Naive thymus-derived CD4-positive, alpha-beta T cell (primary cell): ENCODE data around the gene RAD54L. TPM values are rescaled to one million over a fixed set of nuclear protein-coding genes. Genes with fewer than 3 reads are reported as not detected.

Experiments used
- ATAC-seq: fragments of 150-1000 bp; cut with Tn5 transposase; 2 replicates; pipeline ENCODE4 v1.10.0; 2021; ENCODE audit warnings: mild to moderate bottlenecking, moderate library complexity
- CTCF ChIA-PET: fragments of 350-600 bp; sonication (Branson Sonifier 250); formaldehyde crosslinking; loops from one replicate; lab custom pipeline; 2021; ENCODE audit warnings: antibody characterized with exemption; lab: Charles Lee
- POLR2A ChIA-PET: fragments of 350-600 bp; sonication (Branson Sonifier 250); formaldehyde crosslinking; loops from one replicate; lab custom pipeline; 2021; ENCODE audit warnings: antibody characterized with exemption, inconsistent platforms; lab: Charles Lee
- DNase-seq, 9 donors: peaks; one replicate each; pipeline versions ENCODE4 v3.0.0 to v3.0.0-alpha.2; 2020 to 2022; ENCODE audit warnings: mixed read lengths in 1 of 9
- H3K27ac ChIP-seq: one replicate; pipeline ENCODE4 v1.7.0; 2013; ENCODE audit warnings: mild to moderate bottlenecking, low read depth, low read length, moderate library complexity
- H3K27me3 ChIP-seq, 2 donors: one replicate each; pipeline ENCODE4 v1.7.0; 2013; ENCODE audit warnings: low read length in 2 of 2, mild to moderate bottlenecking in 2 of 2, moderate library complexity in 2 of 2; ENCODE audit not compliant: control insufficient read depth in 2 of 2, insufficient read depth in 2 of 2
- H3K36me3 ChIP-seq, 3 experiments: 1 replicate in 2 of 3; 2 replicates in 1 of 3; pipeline ENCODE4 v1.7.0; 2013; ENCODE audit warnings: low read length in 3 of 3, mild to moderate bottlenecking in 3 of 3, moderate library complexity in 1 of 3; ENCODE audit not compliant: insufficient read depth in 3 of 3, control insufficient read depth in 2 of 3
- H3K4me1 ChIP-seq, 2 donors: one replicate each; pipeline ENCODE4 v1.7.0; 2013; ENCODE audit warnings: low read length in 2 of 2, mild to moderate bottlenecking in 2 of 2, moderate library complexity in 1 of 2; ENCODE audit not compliant: control insufficient read depth in 2 of 2, insufficient read depth in 2 of 2
- H3K4me3 ChIP-seq: 2 replicates; pipeline ENCODE4 v1.7.0; 2013; ENCODE audit warnings: mild to moderate bottlenecking, low read length
- H3K9me3 ChIP-seq, 3 experiments: 1 replicate in 2 of 3; 2 replicates in 1 of 3; pipeline ENCODE4 v1.7.0; 2013; ENCODE audit warnings: low read length in 3 of 3; ENCODE audit not compliant: control insufficient read depth in 2 of 3
- H3K27ac Mint-ChIP-seq, 9 donors: one replicate each; pipeline ENCODE4 v1.8.0; 2020 to 2022; ENCODE audit warnings: mixed read lengths in 9 of 9, mild to moderate bottlenecking in 8 of 9, moderate library complexity in 5 of 9, inconsistent platforms in 2 of 9
- H3K27me3 Mint-ChIP-seq, 5 donors: one replicate each; pipeline ENCODE4 v1.8.0; 2021 to 2022; ENCODE audit warnings: mixed read lengths in 5 of 5, mild to moderate bottlenecking in 1 of 5
- H3K36me3 Mint-ChIP-seq, 5 donors: one replicate each; pipeline ENCODE4 v1.8.0; 2020 to 2022; ENCODE audit warnings: mixed read lengths in 5 of 5, mild to moderate bottlenecking in 3 of 5, inconsistent platforms in 1 of 5
- H3K4me1 Mint-ChIP-seq, 7 donors: one replicate each; pipeline ENCODE4 v1.8.0; 2020 to 2022; ENCODE audit warnings: mixed read lengths in 7 of 7, mild to moderate bottlenecking in 3 of 7, inconsistent platforms in 1 of 7
- H3K4me3 Mint-ChIP-seq, 10 donors: one replicate each; pipeline ENCODE4 v1.8.0; 2020 to 2022; ENCODE audit warnings: mild to moderate bottlenecking in 10 of 10, mixed read lengths in 10 of 10, moderate library complexity in 6 of 10, inconsistent platforms in 2 of 10
- H3K9me3 Mint-ChIP-seq, 11 donors: one replicate each; pipeline ENCODE4 v1.8.0; 2020 to 2022; ENCODE audit warnings: mixed read lengths in 11 of 11, mild to moderate bottlenecking in 4 of 11, inconsistent platforms in 1 of 11, moderate library complexity in 1 of 11
- intact Hi-C, 2 donors: fragments of 100-400 bp; cut with micrococcal nuclease; formaldehyde crosslinking; loops; one replicate each; pipeline ENCODE4 v1.15.1; 2023
- polyA plus RNA-seq, 2 donors: library from polyadenylated mRNA; unstranded; fragments of 300-500 nt; fragmentation: Illumina TruSeq; gene quantifications; one replicate each; pipeline ENCODE4 v1.2.3, GENCODE V29; 2021
- total RNA-seq, 6 experiments: library from RNA in 5 of 6; stranded (reverse) in 5 of 6; gene quantifications; 1 replicate in 5 of 6; 2 replicates in 1 of 6; pipeline ENCODE4 v1.2.3 and lab custom pipeline; 2021 to 2026

RAD54L gene
- total and polyA plus RNA-seq, 7 experiments from 2014 or later = 0.94 to 31.9 (median 1.7) TPM; not detected in 1

- ChIA-PET POLR2A (interaction anchor here (0.8 kb wide), 1 partner anchor 714 kb away, joined by 3 read pairs; no protein-coding TSS in a partner anchor), CTCF (interaction anchor here (0.6 to 1.0 kb wide), 4 partner anchors 13 to 556 kb away, joined by 3 to 5 read pairs (median 4); no protein-coding TSS in a partner anchor)
- Histone ChIP-seq H3K27ac (peak overlapping the region; percentile 98), H3K9me3 (no peaks in the 10 kb centered on the region), H3K36me3 (peaks cover 0 to 34% (median 9%) of the 10 kb centered on the region in 3 experiments), H3K4me3 (peak overlapping the region; percentile 83), H3K27me3 (no peaks in the 10 kb centered on the region), H3K4me1 (peaks cover 19 to 25% of the 10 kb centered on the region in 2 donors)
- no peaks in the 10 kb centered on the region for H3K9me3 Mint-ChIP-seq
- H3K4me1 Mint-ChIP-seq = peaks cover 26 to 42% (median 34%) of the 10 kb centered on the region in 7 donors
- peaks cover 0 to 25% (median 18%) of the 10 kb centered on the region in 5 donors for H3K36me3 Mint-ChIP-seq
- DNase-seq (no peak), ATAC-seq (no peak)
- intact Hi-C loops = loop anchor here in 1 of 2 donors (5.0 kb wide), 1 partner anchor 301 kb away; the partner anchor contains the start of gene MKNK1
- H3K4me3 Mint-ChIP-seq = peak overlapping the region; percentile 94 to 99 (median 98)
- H3K27ac Mint-ChIP-seq = peak overlapping the region; percentile 14 to 99 (median 96)
- peaks cover 0 to 2% (median 0%) of the 10 kb centered on the region in 5 donors for H3K27me3 Mint-ChIP-seq
Observed at GRCh38 chr1:46300673-46301405, 53.3 kb downstream of the RAD54L start.

GRCh38 chr1:46301406-46301807 is 53.8 kb downstream of the RAD54L start:
- H3K4me3 Mint-ChIP-seq = peak overlapping the region; percentile 94 to 99 (median 98)
- Histone ChIP-seq H3K9me3 (no peaks in the 10 kb centered on the region), H3K27ac (peak overlapping the region; percentile 98), H3K4me3 (peak overlapping the region; percentile 83), H3K36me3 (peaks cover 0 to 29% (median 8%) of the 10 kb centered on the region in 3 experiments), H3K4me1 (peaks cover 19 to 25% of the 10 kb centered on the region in 2 donors), H3K27me3 (no peaks in the 10 kb centered on the region)
- DNase-seq (no peak), ATAC-seq (no peak)
- H3K27me3 Mint-ChIP-seq = peaks cover 0 to 2% (median 0%) of the 10 kb centered on the region in 5 donors
- peaks cover 26 to 48% (median 40%) of the 10 kb centered on the region in 7 donors for H3K4me1 Mint-ChIP-seq
- peak overlapping the region; percentile 17 to 99 (median 97) for H3K27ac Mint-ChIP-seq
- peaks cover 0 to 21% (median 16%) of the 10 kb centered on the region in 5 donors for H3K36me3 Mint-ChIP-seq
- H3K9me3 Mint-ChIP-seq = no peaks in the 10 kb centered on the region
- ChIA-PET CTCF (interaction anchor here (0.6 to 1.0 kb wide), 3 partner anchors 13 to 556 kb away, joined by 3 to 5 read pairs (median 4); no protein-coding TSS in a partner anchor), POLR2A (no interaction called here)
- intact Hi-C loops = loop anchor here in 1 of 2 donors (5.0 kb wide), 1 partner anchor 301 kb away; the partner anchor contains the start of gene MKNK1

GRCh38 chr1:46301808-46302640 is 54.5 kb downstream of the RAD54L start:
- peaks cover 26 to 53% (median 40%) of the 10 kb centered on the region in 7 donors for H3K4me1 Mint-ChIP-seq
- H3K36me3 Mint-ChIP-seq = peaks cover 0 to 15% (median 9%) of the 10 kb centered on the region in 5 donors
- H3K27ac Mint-ChIP-seq = peak overlapping the region; percentile 81 to 99 (median 97)
- CTCF ChIA-PET = interaction anchor here (1.0 kb wide), 1 partner anchor 46 kb away, joined by 5 read pairs; no protein-coding TSS in a partner anchor
- peaks cover 0 to 2% (median 0%) of the 10 kb centered on the region in 5 donors for H3K27me3 Mint-ChIP-seq
- DNase-seq (peak; percentile 33 to 71 (median 50)), ATAC-seq (peak; percentile 19)
- intact Hi-C loops = loop anchor here (1.0 to 5.0 kb wide), 5 partner anchors 15 to 615 kb away; partner anchors contain the start of genes EFCAB14 (in 1 of the 2), GPBP1L1 (in 1 of the 2) and MKNK1 (in 1 of the 2)
- no peaks in the 10 kb centered on the region for H3K9me3 Mint-ChIP-seq
- H3K4me3 Mint-ChIP-seq = peak overlapping the region; percentile 94 to 99 (median 98)
- peaks cover 0 to 22% (median 5%) of the 10 kb centered on the region in 3 experiments for H3K36me3 ChIP-seq
- POLR2A ChIA-PET = interaction anchor here (1.5 to 1.6 kb wide), 3 partner anchors 52 to 57 kb away, joined by 4 to 9 read pairs (median 5); partner anchors contain the start of gene RAD54L
- peak overlapping the region; percentile 83 for H3K4me3 ChIP-seq
- peaks cover 19 to 29% of the 10 kb centered on the region in 2 donors for H3K4me1 ChIP-seq
- H3K9me3 ChIP-seq = no peaks in the 10 kb centered on the region
- H3K27ac ChIP-seq = peak overlapping the region; percentile 98
- H3K27me3 ChIP-seq = no peaks in the 10 kb centered on the region

GRCh38 chr1:46302641-46303037 is 55.1 kb downstream of the RAD54L start:
- H3K27me3 Mint-ChIP-seq = peaks cover 0 to 2% (median 0%) of the 10 kb centered on the region in 5 donors
- peak in 4 of 9 donors; percentile 18 to 62 (median 50) for DNase-seq
- H3K4me1 Mint-ChIP-seq = peaks cover 26 to 59% (median 43%) of the 10 kb centered on the region in 7 donors

GRCh38 chr1:46303038-46303871 is 55.7 kb downstream of the RAD54L start, which contains the start of the genes LRRC41 and UQCRH:
Gene LRRC41, minus strand, starts transcription at chr1:46303616. Its CDS starts 294 bp downstream, at chr1:46303322.
Gene UQCRH, plus strand, starts transcription at chr1:46303698. Its CDS starts 69 bp downstream, at chr1:46303767.
- no peaks in the 10 kb centered on the region for H3K27me3 ChIP-seq
- H3K36me3 ChIP-seq = peaks cover 0 to 10% (median 0%) of the 10 kb centered on the region in 3 experiments
- intact Hi-C loops = loop anchor here (1.0 to 5.0 kb wide), 9 partner anchors 16 to 617 kb away; partner anchors contain the start of genes GPBP1L1 (in 2 of the 2), NSUN4 (in 2 of the 2), RAD54L (in 2 of the 2) and EFCAB14 (in 1 of the 2)
- H3K4me1 ChIP-seq = peaks cover 19 to 37% of the 10 kb centered on the region in 2 donors
- Mint-ChIP-seq H3K4me1 (peaks cover 31 to 65% (median 46%) of the 10 kb centered on the region in 7 donors), H3K27ac (peak within 1 kb of the TSS; percentile 95 to 99 (median 97)), H3K36me3 (peaks cover 0 to 7% (median 0%) of the 10 kb centered on the region in 5 donors), H3K9me3 (no peaks in the 10 kb centered on the region), H3K4me3 (peak within 1 kb of the TSS; percentile 94 to 99 (median 98)), H3K27me3 (peaks cover 0 to 2% (median 0%) of the 10 kb centered on the region in 5 donors)
- peak within 1 kb of the TSS; percentile 83 for H3K4me3 ChIP-seq
- peak within 1 kb of the TSS; percentile 98 for H3K27ac ChIP-seq
- ATAC-seq = peak; percentile 94
- peak; percentile 91 to 96 (median 94) for DNase-seq
- H3K9me3 ChIP-seq = no peaks in the 10 kb centered on the region
- ChIA-PET POLR2A (interaction anchor here (0.6 to 1.6 kb wide), 12 partner anchors 26 to 1317 kb away, joined by 3 to 12 read pairs (median 4); partner anchors contain the start of genes GPBP1L1, NSUN4 and RAD54L), CTCF (interaction anchor here (0.8 to 1.5 kb wide), 4 partner anchors 44 to 136 kb away, joined by 3 to 6 read pairs (median 4); no protein-coding TSS in a partner anchor)

More at GRCh38 chr1:46302641-46303037, 55.1 kb downstream of the RAD54L start:
- ATAC-seq = peak; percentile 8
- no peaks in the 10 kb centered on the region for H3K9me3 ChIP-seq
- Mint-ChIP-seq H3K9me3 (no peaks in the 10 kb centered on the region), H3K36me3 (peaks cover 0 to 11% (median 5%) of the 10 kb centered on the region in 5 donors), H3K4me3 (peak overlapping the region; percentile 94 to 99 (median 98)), H3K27ac (peak overlapping the region; percentile 95 to 99 (median 97))
- H3K4me1 ChIP-seq = peaks cover 19 to 35% of the 10 kb centered on the region in 2 donors
- H3K27ac ChIP-seq = peak overlapping the region; percentile 98
- CTCF ChIA-PET = interaction anchor here (0.9 to 1.5 kb wide), 3 partner anchors 44 to 58 kb away, joined by 3 to 6 read pairs (median 5); no protein-coding TSS in a partner anchor
- POLR2A ChIA-PET = interaction anchor here (0.8 to 1.6 kb wide), 8 partner anchors 26 to 617 kb away, joined by 3 to 12 read pairs (median 4); partner anchors contain the start of genes GPBP1L1, NSUN4 and RAD54L
- intact Hi-C loops = loop anchor here (1.0 to 5.0 kb wide), 9 partner anchors 16 to 616 kb away; partner anchors contain the start of genes GPBP1L1 (in 2 of the 2), NSUN4 (in 2 of the 2), RAD54L (in 2 of the 2) and EFCAB14 (in 1 of the 2)
- peak overlapping the region; percentile 83 for H3K4me3 ChIP-seq
- no peaks in the 10 kb centered on the region for H3K27me3 ChIP-seq
- H3K36me3 ChIP-seq = peaks cover 0 to 16% (median 5%) of the 10 kb centered on the region in 3 experiments
